ENCODE results near the gene RDM1.
"Not testable (repeated sequence)": the region's sequence is repeated elsewhere in the genome, so short reads cannot be mapped to it uniquely, and the experiment has no call there.

Gene RDM1

DNA sequence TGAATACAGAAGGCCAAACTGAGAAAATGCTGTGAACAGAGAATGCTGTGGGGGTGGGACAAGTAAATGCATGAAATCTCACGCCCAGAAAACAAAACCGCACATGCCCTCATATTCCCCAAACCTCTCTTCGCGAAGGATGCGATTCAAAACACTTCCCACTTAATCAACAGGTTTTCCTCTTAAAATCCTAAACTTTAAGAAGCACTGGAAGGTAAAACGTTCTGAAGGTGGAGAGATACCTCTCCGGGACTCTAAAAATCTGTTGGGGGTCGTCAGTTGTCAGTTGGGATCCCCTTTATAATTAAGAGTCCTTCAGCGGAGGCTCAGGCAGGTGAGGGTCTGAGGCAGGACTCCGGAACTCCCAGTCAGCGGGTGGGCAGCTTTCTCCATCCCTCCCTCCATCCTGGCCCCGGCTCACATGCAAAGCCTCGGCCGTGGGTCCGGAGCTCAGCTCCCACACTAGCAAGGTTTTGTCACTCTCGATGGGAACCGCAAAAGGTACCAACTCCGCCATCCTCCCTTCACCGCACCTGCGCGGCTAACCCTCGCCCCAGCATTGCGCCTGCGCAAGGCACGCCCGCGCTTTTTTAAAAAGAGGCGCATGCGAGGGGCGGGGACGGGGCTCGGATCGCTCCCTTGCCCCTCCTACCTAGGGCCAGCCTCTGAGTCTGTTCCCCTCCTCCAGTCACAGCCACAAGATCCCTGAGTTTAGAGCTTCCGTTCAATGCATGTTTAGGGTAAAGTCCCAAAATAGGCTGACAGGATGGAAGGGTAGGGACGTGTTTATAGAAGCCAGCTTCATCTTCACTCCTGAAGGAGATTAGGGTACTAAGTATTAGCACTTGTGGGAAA lies at the start of gene RDM1:
TSS of gene RDM1 (minus strand) at position 563 of the 855 bp plus-strand sequence. CDS start at position 517, 46 bp downstream.
- peak; percentile 73 for DNase-seq

GRCh38 chr17:35978346-35978745 lies 47.8 kb upstream of the RDM1 start:
- DNase-seq = no peak

- DNase-seq = no peak
Observed at GRCh38 chr17:35977509-35977908, 46.9 kb upstream of the RDM1 start.

DNA sequence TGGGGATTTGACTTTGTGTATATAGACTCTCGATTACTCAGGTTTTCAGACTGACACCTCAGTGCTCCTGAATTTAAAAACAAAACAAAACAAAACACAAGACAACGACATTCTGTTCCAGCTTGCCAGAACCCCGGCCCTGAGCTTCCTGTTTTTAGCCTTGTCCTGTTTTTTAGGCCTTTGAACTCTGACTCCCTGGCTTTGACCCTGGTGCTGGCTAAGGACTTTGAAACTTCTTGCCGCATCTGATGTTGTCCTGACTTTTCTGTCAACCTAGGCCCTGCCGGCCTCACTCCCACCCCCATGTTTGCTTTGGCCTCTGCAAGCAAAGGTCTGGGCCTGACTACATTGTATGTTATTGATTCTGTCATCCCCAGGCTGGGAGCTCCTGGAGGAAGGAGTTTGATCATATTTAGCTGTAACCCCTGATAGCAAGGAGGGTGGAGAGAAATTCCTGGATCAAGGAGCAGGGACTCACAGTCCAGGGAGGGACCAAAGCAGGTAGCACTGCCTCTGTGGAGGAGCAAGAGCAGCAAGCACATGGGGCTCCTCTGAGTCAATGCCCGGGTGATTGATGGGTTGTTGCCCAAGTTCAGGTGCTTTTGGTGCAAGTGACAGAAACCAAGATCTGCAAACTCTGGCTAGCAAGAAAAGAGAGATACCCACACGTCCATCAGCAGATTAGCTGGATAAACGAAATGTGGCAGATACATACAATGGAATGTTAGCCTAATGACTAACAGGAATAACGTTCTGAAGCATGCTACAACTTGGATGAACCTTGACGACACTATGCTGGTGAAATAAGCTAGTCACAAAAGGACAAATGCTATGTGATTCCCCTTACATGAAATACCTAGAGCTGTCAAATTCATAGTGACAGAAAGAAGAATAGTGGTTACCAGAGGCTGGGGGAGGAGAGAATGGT lies 43.0 kb upstream of the RDM1 start:
- no peak for DNase-seq

DNA sequence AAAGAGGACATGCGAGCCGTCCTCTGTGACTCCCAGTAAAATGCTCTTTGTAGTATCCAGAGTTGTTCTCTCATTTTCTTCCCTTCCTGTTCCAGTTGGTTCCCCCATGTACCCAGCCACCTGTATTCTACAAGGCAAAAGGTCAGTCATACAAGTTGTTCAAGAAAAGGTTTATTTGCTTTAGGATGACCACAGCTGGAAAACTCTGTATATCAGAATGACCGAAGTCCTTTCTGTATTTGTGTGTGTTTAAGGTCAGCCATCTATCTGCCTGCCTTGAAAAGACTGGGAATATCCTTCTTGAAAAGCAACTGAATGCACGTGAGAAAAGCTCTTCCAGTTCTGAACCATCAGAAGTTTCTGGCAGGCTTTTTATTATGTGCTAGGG lies 42.4 kb upstream of the RDM1 start:
- no peak for DNase-seq

DNA sequence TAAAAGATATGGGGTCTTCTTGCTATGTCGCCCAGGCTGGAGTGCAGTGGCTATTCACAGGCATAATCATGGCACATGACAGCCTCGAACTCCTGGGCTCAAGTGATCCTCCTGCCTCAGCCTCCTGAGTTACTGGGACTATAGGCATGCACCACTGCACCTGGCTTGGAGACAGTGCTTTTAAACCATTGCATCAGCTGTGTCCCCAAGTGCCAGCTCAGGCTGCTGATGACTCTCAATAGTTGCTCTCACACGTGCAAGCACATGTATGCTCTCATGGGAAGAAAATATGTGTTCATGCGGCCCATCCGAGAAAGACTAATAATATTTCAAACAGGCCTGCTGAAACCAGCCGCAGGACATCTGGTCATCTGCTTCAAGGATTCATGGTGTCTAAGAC lies 42.0 kb upstream of the RDM1 start:
- no peak for DNase-seq

GRCh38 chr17:35972066-35972465 lies 41.5 kb upstream of the RDM1 start:
- DNase-seq = no peak

- DNase-seq = peak; percentile 44
Observed at GRCh38 chr17:35969558-35970380, 39.2 kb upstream of the RDM1 start.

DNA sequence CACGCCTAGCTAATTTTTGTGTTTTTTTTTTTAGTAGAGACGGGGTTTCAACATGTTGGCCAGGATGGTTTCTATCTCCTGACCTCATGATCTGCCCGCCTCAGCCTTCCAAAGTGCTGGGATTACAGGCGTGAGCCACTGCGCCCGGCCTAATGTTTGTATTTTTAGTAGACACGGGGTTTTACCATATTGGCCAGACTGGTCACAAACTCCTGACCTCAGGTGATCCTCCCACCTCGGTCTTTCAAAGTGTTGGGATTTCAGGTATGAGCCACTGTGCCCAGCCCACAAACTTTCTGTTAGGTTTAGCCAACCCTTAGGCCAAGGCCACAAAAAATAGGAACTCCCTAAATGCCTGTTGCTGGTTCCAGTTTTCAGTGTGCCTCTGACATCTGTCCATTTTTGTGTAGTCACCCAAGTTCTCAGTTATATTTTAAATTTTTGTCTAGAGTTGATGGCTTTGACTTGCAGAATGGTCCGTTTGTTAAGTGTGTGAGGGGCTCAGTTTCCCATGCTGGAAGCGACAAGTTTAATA lies 38.0 kb upstream of the RDM1 start:
- DNase-seq = no peak

DNA sequence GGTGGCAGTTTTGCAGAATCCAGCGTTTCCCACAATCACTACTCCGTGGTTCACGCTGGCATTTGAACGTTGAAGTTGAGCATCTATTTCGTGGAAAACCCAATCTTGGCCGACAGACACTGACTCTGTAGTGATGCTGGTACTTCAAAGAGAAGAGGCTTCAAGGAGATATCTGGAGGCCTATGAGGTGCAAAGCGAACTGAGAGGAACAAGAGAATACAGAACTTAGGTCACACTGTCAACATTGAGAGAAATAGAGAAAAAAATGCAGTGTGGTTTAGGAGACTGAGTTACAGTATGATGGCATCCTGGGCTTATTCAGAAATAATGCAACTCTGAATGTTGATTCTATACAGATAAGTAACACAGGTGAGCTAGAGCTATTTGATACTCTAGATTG lies 34.7 kb upstream of the RDM1 start:
- DNase-seq = no peak

- DNase-seq = no peak
Observed at GRCh38 chr17:35963663-35964062, 33.1 kb upstream of the RDM1 start.

DNA sequence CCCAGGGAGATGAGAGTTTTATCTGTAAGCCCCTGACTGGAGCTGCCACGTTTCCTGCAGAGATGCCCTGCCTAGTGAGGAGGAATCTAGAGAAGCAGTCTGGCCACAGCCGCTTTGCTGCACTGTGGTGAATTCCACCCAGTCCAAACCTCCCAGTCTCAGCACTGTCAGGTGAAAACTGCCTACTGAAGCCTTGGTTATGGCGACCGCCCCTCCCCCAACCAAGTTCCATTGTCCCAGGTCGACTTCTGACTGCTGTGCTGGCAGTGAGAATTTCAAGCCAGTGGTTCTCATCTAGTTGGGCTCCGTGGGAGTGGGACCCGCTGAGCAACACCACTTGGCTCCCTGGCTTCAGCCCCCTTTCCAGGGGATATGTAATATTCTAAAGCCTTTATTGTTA lies 23.1 kb upstream of the RDM1 start:
- no peak for DNase-seq

- no peak for DNase-seq
Observed at GRCh38 chr17:35949401-35949800, 18.8 kb upstream of the RDM1 start.

GRCh38 chr17:35948092-35948491 lies 17.5 kb upstream of the RDM1 start:
- DNase-seq = no peak

DNA sequence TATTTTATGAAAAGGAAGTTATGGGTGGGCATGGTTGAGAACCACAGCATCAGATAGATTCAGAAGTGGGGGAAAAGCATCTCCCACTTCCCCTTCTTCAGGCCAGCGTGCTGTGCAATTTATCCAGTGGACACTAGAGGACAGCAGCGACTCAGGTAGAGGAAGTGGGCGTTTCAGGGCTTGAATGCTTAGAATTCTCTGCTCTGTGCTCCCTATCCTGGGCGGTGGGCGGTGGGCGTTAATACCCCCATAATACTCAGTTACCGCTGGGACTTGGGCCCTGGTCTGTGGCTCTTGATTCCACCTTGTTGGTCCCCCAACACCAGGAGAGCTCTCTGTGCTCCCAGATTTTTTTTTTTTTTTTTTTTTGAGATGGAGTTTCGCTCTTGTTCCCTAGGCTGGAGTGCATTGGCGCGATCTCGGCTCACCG lies 16.6 kb upstream of the RDM1 start:
- DNase-seq = peak; percentile 6

- DNase-seq = no peak
Observed at GRCh38 chr17:35944151-35944550, 13.6 kb upstream of the RDM1 start.

DNA sequence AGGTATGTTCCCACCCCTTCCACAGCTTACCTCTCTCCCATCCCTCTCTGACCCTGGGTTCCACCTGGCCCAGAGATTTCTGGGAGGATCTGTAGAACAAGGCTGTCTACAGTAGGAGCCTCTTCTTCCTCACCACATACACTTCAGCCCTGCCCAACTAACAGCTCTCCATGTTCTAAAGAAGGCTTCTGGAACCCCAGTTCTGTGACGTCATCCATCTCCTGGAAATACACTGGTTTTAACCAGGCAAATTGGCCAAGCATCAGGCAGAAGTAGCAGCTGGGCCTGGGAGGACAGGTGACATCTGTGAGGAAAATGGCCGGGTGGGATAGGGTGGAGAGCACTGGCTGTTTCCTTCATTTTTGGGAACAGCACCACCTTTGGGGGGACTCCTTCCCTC lies 13.0 kb upstream of the RDM1 start, which contains the start of gene LYZL6:
TSS of gene LYZL6 (minus strand) at position 177 of the 400 bp plus-strand sequence. CDS start 4,357 bp downstream, outside the sequence.
- no peak for DNase-seq

DNA sequence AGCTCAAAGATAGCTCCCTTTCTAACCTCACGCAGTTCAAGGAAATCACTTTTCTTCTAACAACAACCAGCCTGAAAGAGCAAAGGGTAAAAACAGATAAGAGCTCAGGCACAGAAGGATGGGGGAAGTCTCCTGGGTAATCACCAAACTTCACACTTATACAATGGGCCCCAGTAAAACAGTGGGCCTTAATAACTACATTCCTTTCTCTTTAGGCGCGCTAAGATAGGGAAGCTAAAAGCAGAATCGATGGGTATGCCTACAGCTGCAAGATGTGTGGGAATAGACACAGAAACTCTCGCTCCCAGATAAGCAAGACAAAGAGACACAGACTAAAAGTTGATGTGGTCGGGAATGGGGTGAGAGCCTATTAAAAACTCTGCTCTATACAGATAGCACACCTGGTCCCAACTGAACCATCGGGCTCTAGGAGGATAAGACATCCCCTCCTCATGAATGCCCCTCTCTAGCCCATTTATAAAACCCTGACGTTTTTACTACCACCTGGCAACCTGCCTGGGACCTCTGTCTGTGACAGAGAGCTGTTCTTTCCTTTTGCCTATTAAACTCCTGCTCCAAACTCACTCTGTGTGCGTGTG lies 12.1 kb upstream of the RDM1 start:
- no peak for DNase-seq

DNA sequence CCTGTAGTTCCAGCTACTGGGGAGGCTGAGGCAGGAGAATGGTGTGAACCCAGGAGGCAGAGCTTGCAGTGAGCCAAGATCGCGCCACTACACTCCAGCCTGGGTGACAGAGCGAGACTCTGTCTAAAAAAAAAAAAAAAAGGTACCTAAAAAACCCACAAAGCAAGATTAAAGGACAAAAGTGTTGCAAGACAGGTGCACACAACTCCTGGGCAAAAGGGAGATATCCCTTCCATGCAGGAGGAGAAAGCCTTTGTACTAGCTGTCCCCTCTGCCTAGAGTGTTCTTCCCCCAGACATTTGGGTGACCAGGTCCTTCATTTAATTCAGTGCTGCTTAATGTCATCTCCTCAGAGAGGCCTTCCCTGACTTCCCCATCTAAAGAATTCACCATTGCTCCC lies 7.9 kb upstream of the RDM1 start:
- DNase-seq = not testable (repeated sequence)

DNA sequence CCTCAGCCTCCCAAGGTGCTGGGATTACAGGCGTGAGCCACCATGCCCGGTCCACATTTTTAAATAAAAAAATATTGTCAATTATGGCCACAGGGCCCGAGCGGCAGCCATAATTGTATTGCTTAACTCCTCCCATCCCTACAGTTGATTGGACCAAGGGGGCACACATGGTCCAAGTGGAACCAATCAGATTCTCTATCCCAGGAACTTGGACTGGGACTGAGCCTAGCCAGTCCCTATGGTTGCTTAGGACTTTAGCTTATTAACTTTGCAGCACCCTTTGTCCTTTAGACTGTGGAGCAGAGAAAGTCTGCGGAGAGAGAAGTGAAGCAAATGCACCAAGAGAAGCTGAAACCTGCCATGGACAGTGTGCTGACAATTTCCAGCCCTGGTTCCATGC lies 5.5 kb upstream of the RDM1 start:
- no peak for DNase-seq

GRCh38 chr17:35934760-35935159 lies 4.2 kb upstream of the RDM1 start:
- no peak for DNase-seq

GRCh38 chr17:35932586-35932985 lies 2.0 kb upstream of the RDM1 start:
- DNase-seq = no peak
